GM12801 (cell line): ENCODE data around the gene MFSD6.

Experiments
- CTCF ChIP-seq: IDR thresholded peaks from one replicate; pipeline ENCODE4 v1.5.1; 2011; ENCODE audit warnings: control low read depth; ENCODE audit not compliant: insufficient read length; ENCODE audit errors: extremely low read depth

MFSD6 gene

GRCh38 chr2:190443778-190444481 lies 35.8 kb downstream of the MFSD6 start:
- TF ChIP-seq CTCF: no peak

GRCh38 chr2:190444976-190445375 lies 36.8 kb downstream of the MFSD6 start:
- no peak for TF ChIP-seq CTCF

GRCh38 chr2:190446193-190446592 lies 38.0 kb downstream of the MFSD6 start:
- TF ChIP-seq CTCF: no peak

- no peak for TF ChIP-seq CTCF
Observed at GRCh38 chr2:190446750-190447516, 38.8 kb downstream of the MFSD6 start.

GRCh38 chr2:190447766-190448165 lies 39.6 kb downstream of the MFSD6 start:
- no peak for TF ChIP-seq CTCF

DNA sequence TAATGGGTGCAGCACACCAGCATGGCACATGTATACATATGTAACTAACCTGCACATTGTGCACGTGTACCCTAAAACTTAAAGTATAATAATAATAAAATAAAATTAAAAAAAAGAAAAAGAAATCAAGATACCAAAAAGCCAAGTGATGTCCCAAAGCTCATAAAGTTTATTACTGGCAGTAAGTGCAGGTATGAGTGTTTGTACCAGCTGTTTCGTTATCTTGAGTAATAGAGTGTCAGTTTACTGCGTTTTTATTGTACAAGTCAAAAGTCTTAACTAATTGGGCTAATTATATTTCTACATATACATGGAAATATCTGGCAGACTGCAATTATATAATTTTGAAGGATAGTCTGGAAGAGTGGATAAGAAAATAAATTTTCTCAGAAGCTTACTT lies 41.8 kb downstream of the MFSD6 start:
- TF ChIP-seq CTCF: no peak

DNA sequence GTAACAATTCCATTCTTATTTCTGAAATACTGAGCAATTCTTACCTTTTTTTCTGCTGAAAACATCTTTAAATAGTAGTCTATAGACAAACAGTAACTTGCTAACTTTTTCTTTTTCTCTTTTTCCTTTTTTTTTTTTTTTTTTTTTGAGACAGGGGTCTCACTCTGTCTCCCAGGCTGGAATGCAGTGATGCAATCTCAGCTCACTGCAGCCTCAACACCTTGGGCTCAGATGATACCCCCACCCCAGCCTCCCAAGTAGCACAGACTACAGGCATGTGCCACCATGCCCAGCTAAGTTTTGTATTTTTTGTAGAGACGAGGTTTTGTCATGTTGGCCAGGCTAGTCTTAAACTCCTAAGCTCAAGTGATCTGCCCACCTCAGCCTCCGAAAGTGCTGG lies 42.2 kb downstream of the MFSD6 start:
- no peak for TF ChIP-seq CTCF
